ENCODE data around the gene SPAG8. TPM values are rescaled to one million over a fixed set of nuclear protein-coding genes. Genes with fewer than 3 reads are reported as not detected.

Gene SPAG8
- total and polyA plus RNA-seq, 2 experiments from 2014 or later = 0.45 TPM

GRCh38 chr9:35859990-35860339, 47.9 kb upstream of the SPAG8 start:
- no peaks in the 10 kb centered on the region for H3K9me2 ChIP-seq (ENCODE audit: insufficient read depth)
- no peak overlapping the region for H2AFZ ChIP-seq
- peaks cover 7% of the 10 kb centered on the region; the same call in 1 of the 2 replicates for H3K4me1 ChIP-seq (ENCODE audit: insufficient read depth)
- H3K27me3 ChIP-seq (ENCODE audit: insufficient read depth) = no peaks in the 10 kb centered on the region
- TF ChIP-seq REST (IDR thresholded peaks at IDR 0.05; ENCODE audit: unreplicated experiment) (no peak), ZNF114 (CRISPR knock-in tag; IDR thresholded peaks at IDR 0.05) (no peak), STAT1 (IDR thresholded peaks at IDR 0.05; ENCODE audit: unreplicated experiment) (no peak), ETS1 (IDR thresholded peaks at IDR 0.05) (no peak), CREB1 (CRISPR knock-in tag; IDR thresholded peaks at IDR 0.05; ENCODE audit: low read depth) (no peak), ZNF331 (CRISPR knock-in tag; IDR thresholded peaks at IDR 0.05; ENCODE audit: low read depth) (no peak), EZH2 (IDR thresholded peaks at IDR 0.05; ENCODE audit: low read depth, unreplicated experiment) (no peak), ZNF462 (CRISPR knock-in tag; IDR thresholded peaks at IDR 0.05) (no peak), NANOG (IDR thresholded peaks at IDR 0.05; ENCODE audit: borderline replicate concordance) (no peak), POLR2AphosphoS5 (IDR thresholded peaks at IDR 0.05; ENCODE audit: low read depth) (no peak), EZH2phosphoT487 (IDR thresholded peaks at IDR 0.05; ENCODE audit: unreplicated experiment) (no peak), JUNB (IDR thresholded peaks at IDR 0.05; ENCODE audit: unreplicated experiment) (no peak)
- Mint-ChIP-seq H3K27me3 (ENCODE audit: insufficient read depth, low read depth, poor library complexity) (peaks cover 13% of the 10 kb centered on the region), H3K4me1 (peaks cover 6% of the 10 kb centered on the region; the same call in 2 of the 3 replicates), H3K9me3 (no peaks in the 10 kb centered on the region), H3K36me3 (ENCODE audit: low read depth) (no peaks in the 10 kb centered on the region), H3K27ac (no peak overlapping the region), H3K4me3 (no peak overlapping the region)
- H3K4me3 ChIP-seq = no peak overlapping the region
- DNase-seq (ENCODE audit: low spot score) = no peak
- no peak overlapping the region for H3K4me2 ChIP-seq
- H3F3A ChIP-seq (replicated peaks; ENCODE audit: low read depth) = no peaks in the 10 kb centered on the region
- no peaks in the 10 kb centered on the region for H4K20me1 ChIP-seq (replicated peaks; ENCODE audit: insufficient read depth)
- no peak for ATAC-seq
- no peaks in the 10 kb centered on the region for H3K79me2 ChIP-seq (replicated peaks; ENCODE audit: insufficient read depth)
- no peaks in the 10 kb centered on the region for H3K36me3 ChIP-seq (ENCODE audit: insufficient read depth)
- no peak overlapping the region for H3K27ac ChIP-seq (ENCODE audit: low read depth)

Measured in GM23338 (cell line).